Stimulated activated CD4-positive, alpha-beta T cell treated with anti-CD3 and anti-CD28 coated beads, TNF-alpha, amount 100 ng/mL, for 24 hours (primary cell): ENCODE measurements around the gene SPINDOC.
"Not testable (repeated sequence)": the region's sequence is repeated elsewhere in the genome, so short reads cannot be mapped to it uniquely, and the experiment has no call there.

Source experiments
- DNase-seq, 3 experiments: peaks; one replicate each; pipeline ENCODE4 v3.0.0-alpha.2; 2020; ENCODE audit warnings: low read depth in 3 of 3

SPINDOC gene

DNA sequence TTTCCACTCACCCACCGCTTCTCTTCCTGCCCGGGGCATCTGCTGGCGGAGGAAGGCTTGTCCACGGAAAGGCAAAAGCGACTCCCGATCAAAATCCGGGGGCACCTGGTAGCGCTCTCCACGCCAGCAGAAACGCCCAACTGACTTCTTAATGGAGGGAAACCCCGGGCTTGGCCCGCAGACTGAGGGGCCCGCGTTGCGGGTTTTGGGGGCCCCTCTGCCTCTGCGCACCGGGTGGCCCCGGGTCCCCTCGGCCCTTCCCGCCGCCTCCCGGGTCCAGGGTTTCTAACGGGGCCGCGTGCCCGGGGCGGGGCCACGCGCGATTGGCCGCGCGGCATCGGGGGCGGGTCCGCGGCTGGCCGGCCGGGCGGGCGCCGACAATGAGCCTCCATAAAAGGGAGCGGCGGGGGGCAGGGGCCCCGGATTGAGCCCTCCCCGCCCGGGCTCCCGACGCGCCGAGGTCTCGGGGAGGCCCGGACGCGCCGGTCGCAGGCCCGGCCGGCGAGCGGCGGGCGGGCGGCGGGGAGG is at the start of gene SPINDOC:
Gene SPINDOC, plus strand, starts transcription at position 422 of the 528 bp plus-strand sequence. CDS start 231 bp downstream, outside the sequence.
- peak; percentile 36 to 76 (median 51) for DNase-seq

GRCh38 chr11:63763496-63764339 is 49.5 kb upstream of the SPINDOC start:
- no peak for DNase-seq

DNA sequence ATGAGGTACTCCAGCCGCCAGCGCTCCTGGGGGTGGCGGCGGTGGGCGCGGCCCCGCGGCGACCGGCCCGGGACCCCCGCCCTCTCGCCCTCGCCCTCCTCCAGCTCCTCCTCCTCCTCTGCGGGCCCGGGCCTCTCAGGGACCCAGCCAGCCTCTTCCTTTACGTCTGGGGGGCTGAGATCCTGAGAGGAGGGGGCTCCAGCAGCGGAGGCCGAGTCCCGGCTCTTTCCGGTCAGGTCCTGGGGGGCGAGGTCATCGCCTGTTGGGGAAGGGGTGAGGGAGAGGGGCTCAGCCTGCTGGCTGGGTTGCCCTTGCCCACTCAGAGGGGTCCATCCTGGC is 48.9 kb upstream of the SPINDOC start:
- DNase-seq: no peak

DNA sequence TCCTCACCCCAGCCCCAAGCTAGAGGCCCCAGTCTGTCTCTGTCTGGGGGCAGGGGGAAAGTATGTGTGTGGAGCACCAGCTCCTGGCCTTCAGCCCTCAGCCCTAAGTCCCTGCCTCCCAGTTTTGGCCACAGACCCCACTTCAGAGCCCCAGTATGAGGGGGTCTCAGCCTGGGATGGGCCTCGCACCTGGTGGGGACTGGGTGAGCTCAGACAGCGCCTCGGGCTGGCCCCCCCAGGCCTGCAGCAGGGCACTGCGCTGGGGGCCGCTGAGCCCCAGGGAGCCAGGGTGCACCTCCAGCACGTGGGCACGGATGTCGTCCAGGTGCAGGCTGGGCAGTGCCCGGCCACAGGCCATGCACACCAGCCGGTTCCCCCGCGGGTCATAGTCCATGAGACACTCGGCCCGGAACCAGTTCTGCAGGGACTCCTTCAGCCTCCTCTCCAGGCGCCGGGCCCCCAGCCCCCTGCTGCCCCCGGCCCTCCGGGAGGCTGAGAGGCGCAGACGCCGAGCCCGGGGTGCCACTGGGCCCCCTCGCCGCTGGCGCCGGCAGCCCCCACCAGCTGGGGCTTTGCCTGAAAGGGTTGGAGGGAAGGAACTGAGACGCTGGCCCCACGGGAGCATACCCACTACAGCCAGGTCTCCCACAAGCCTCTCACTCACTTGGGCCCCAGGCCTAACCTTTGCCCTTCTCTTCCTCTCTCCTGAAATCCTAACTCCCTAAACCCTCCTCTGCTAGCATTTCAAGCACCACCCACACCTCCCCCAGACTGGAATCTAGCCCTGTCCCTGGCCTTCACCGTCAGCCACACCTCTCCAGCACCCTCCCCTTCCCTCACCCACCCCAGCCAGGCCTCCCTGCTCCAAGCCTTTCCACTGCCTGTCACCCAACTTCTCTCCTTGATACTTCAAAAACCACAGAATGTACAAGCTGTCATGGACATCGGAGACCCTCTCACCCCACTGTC is 48.3 kb upstream of the SPINDOC start:
- no peak for DNase-seq

DNA sequence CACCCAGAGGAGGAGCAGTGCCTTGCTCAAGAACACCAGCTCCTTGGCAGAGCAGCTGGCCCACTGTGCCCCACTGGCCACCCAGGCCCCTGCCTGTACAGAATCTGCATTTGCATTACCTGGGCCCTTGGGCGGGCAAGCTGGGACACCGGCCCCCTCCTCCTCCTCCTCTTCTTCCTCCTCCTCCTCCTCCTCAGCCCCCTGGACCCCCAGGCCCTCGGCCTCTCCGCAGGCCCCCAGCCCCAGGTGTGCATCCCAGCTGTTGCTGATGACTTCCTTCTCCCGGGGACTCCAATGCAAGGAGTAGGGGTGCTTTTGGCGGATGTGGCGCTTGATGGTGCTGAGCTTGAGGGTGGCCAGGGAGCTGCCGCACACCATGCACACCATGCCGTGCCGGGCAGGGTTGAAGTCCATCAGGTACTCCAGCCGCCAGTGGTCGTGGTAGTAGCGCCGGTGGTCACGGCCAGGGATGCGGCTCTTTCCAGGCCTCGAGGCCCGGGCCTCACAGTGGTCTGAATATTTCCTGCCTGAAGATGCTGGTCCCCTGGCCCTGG is 47.5 kb upstream of the SPINDOC start:
- DNase-seq: no peak

DNA sequence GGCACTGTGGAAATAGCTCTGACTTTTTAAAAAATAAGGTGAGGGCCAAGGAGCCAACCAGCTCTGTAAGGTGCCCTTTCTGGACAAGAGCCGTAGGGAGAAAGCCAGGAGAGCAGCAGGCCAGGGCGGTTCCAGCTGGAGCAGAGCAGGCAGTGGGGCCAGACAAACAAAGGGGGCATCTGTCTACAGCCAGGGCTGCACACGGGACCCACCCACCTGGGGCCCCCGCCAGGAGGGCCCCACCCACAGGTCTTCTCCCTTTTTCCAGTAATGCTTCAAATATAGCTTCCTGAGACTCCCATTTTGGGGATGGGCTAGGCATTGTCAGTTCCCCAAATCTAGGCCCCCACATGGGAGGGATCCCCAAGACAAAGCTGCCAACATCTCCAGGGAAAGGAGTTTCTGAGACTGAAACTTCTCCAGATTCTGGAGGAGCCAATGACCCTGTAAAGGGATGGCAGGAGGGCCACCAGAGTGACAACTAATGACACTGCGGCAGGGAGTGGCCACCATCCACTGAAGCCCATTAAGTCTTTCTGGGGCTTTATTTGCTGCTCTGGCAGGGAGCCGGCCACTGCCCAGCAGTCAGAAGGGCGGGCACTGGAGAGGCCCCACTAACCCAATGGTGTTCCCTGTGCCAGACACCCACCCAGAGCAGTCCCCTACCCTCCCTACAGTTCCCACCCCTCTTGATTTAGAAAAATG is 46.6 kb upstream of the SPINDOC start:
- no peak for DNase-seq

DNA sequence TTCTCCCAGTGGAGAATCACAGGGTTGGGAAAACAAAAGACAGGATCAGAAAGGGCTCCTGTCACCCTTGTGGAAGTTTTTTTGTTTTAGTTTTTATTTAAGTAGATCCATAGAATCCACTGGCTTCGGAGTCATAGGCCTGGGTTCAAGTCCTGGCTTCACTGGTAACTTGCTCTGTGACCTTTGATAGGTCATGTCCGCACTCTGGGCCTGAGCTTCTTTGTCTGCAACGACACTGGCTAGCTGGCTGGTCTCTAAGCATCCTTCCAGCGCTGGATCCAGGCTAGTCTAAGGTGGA is 46.0 kb upstream of the SPINDOC start:
- DNase-seq: no peak

DNA sequence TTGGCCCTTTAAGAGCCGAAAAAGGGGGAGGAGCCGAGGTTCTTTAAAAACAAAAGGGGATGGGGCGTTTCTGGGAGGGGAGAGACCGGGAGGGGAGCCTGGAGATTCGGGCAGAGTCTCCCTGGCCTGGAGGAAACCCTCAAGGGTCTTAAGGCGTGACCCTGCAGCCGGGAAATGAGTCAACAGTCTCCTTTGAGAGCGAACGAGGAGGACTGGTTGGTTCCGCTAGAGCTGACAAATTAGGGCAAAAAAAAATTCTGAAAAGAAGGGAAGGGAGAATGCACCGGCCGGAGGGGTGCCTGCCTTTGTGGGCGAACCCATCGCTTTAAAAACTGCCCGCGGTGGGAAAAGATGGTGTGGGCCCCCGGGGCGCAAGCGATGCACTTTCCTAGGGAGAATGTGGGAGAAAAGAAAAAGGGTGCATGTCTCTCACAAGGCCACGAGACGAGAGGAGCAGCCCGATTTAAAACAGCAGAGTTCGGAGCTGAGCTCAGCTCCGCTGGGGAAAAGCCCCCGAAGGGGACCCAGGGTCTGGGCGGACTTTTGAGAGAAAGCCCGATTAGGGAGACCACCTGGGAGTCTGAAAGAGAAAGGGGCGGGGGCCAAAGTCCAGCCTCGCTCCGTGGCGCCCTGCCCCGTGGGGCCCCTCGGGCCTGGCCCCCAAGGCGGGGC is 45.6 kb upstream of the SPINDOC start:
- DNase-seq: peak in 2 of 3 experiments; percentile 12 to 30

- peak; percentile 22 to 55 (median 24) for DNase-seq
These were observed 44.8 kb upstream of the SPINDOC start, which contains the start of gene ZFTA for GRCh38 chr11:63768237-63769041. TSS of gene ZFTA (minus strand) at chr11:63768775. CDS start at chr11:63768622, 153 bp downstream.

GRCh38 chr11:63769042-63769713 is 44.1 kb upstream of the SPINDOC start:
- DNase-seq: peak in 1 of 3 experiments; percentile 32

DNA sequence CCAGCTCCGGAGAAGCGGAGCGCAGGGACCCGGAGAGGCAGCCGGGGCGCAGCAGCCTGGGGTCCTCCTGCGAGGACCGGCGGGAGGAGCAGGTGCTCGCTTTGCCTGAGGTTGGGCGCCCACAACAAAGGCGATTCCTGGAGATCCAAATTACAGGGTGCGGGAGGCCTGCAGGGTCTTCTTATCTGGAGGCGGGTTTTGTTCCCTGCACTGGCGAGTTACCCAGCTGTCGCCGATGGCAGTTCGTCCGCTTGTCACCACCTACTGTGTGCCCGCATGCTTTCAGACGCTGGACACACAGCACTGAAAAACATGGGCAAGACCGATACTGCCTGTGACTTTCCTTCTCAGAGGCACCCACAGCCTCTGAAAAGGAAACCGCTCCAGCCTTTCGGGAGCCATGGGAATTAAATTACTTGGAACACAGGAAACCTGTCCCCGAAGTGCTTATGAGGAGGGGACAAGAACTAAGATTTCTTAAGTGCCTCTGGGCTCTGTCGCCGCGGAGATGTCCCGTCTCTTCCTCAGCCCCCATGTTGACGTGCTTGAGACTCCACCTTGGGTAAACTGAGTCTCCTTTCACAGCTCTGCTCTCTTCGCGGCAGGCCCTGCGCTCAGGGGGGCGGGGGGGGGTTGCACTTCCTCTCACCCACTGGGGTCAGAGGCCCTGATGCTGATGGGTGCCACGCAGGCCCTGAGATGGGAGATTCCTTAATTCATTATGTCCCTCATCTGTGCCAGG is 43.4 kb upstream of the SPINDOC start:
- no peak for DNase-seq

- no peak for DNase-seq
These were observed 42.5 kb upstream of the SPINDOC start for GRCh38 chr11:63770763-63771162.

GRCh38 chr11:63771741-63772318 is 41.4 kb upstream of the SPINDOC start:
- DNase-seq: not testable (repeated sequence)

- no peak for DNase-seq
These were observed 38.1 kb upstream of the SPINDOC start for GRCh38 chr11:63775191-63775590.

GRCh38 chr11:63779039-63779438 is 34.2 kb upstream of the SPINDOC start:
- no peak for DNase-seq

DNA sequence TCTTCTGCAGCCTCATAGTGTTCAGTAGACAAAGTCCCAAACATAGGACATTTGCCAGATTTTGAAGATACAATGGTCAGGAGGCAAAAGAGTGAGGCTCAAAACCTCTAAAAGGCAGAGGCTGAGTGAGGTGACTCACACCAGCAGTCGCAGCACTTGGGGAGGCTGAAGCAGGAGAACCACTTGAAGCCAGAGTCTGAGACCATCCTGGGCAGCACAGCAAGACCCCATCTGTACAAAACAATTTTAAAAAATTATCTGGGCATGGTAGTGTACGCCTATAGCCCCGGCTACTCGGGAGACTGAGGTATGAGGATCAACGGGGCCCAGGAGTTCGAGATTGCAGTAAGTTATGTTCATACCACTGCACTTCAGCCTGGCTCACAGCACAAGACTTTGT is 30.5 kb upstream of the SPINDOC start:
- no peak for DNase-seq

DNA sequence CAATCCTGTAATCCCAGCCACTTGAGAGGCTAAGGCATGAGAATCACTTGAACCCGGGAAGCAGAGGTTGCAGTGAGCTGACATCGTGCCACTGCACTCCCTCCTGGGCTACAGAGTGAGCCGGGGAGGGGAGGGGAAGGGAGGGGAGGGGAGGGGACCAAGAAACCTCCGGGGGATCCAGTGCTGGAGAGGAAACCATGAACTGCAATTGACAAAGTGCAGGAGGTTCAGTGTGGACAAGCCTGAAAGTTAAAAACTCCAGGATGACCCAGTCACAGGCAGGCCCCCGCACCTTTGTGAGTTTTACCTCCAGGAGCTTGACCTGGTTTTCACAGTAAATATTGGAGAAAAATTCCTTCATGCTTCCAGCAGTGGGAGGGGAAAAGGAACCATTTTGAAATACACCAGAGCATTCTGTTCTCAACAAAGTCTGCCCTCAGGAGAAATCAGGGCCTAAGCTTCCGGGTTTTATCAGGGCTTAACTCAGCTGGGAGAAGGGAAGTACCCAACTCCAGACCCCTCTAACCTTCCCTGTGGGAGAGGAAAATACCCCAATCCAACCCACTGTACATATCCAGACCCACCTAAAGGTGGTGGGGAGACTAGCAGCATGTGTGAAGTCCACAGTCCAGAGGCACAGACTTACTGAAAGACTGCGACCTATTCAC is 29.2 kb upstream of the SPINDOC start:
- no peak for DNase-seq

DNA sequence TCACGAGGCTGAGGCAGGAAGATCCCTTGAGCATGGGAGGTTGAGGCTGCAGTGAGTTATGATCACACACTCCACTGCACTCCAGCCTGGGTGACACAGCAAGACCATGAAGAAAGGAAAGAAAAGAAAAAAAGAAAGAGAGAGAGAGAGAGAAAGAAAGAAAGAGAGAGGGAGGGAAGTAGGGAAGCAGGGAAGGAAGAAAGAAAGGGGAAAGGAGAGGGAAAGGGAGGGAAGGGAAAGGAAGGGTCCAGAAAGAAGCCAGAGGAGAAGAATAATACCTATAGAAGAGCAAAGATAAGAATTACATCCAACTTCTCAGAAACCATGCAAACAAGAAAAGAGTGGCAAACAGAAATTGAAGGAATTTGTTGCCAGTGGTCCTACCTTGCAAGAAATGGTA is 27.4 kb upstream of the SPINDOC start:
- DNase-seq: no peak
